ENCODE results near the gene KIR2DL1.
"Not testable (repeated sequence)": the region's sequence is repeated elsewhere in the genome, so short reads cannot be mapped to it uniquely, and the experiment has no call there.

- not testable (repeated sequence) for TF ChIP-seq CTCF (IDR thresholded peaks at IDR 0.05; ENCODE audit: poor library complexity, severe bottlenecking); EZH2 (IDR thresholded peaks at IDR 0.05; ENCODE audit: borderline replicate concordance, insufficient read depth, low read length, poor library complexity, severe bottlenecking); POLR2AphosphoS5 (IDR thresholded peaks at IDR 0.05); REST (IDR thresholded peaks at IDR 0.05; ENCODE audit: borderline replicate concordance); MXI1 (conservative IDR thresholded peaks at IDR 0.05; ENCODE audit: poor library complexity, severe bottlenecking)
Observed at GRCh38 chr19:54777851-54778250, 8.3 kb downstream of the KIR2DL1 start.

All from neural cell (in vitro differentiated cells).